A549 (cell line): ENCODE measurements around the gene LRP1.

Source experiments
- CTCF ChIP-seq: fragments of >200 bp; sonication (Bioruptor Twin); formaldehyde crosslinking; IDR thresholded peaks from 3 replicates; pipeline ENCODE4 v1.5.1; 2016
- NR3C1 ChIP-seq: fragments of >200 bp; sonication (Bioruptor Twin); formaldehyde crosslinking; IDR thresholded peaks from 3 replicates; pipeline ENCODE4 v1.6.1; 2017
- POLR2A ChIP-seq: IDR thresholded peaks from 2 replicates; pipeline ENCODE4 v1.6.1; 2012; ENCODE audit warnings: mild to moderate bottlenecking, low read length
- RAD21 ChIP-seq, 2 experiments: fragments of >200 bp in 1 of 2; sonication (Bioruptor Twin) in 1 of 2; formaldehyde crosslinking in 1 of 2; IDR thresholded peaks in 1 of 2; conservative IDR thresholded peaks in 1 of 2; 2 replicates in 1 of 2; 3 replicates in 1 of 2; pipeline ENCODE4 v1.6.1; 2012 to 2018; ENCODE audit warnings: inconsistent platforms in 1 of 2

GRCh38 chr12:57164454-57164853, 36.2 kb downstream of the LRP1 start:
- TF ChIP-seq NR3C1 (no peak), CTCF (no peak), POLR2A (no peak), RAD21 (conservative IDR thresholded peaks at IDR 0.05 in 1 of 2, IDR thresholded peaks at IDR 0.05 in 1 of 2) (no peak)
